ENCODE data around the gene LRP5.
"Not testable (repeated sequence)": the region's sequence is repeated elsewhere in the genome, so short reads cannot be mapped to it uniquely, and the experiment has no call there.

LRP5 gene

GRCh38 chr11:68424981-68425865 lies 112.8 kb downstream of the LRP5 start:
- DNase-seq = no peak

- DNase-seq = no peak
Measured at GRCh38 chr11:68425866-68426380, 113.5 kb downstream of the LRP5 start.

- DNase-seq = no peak
Measured at GRCh38 chr11:68429661-68430060, 117.3 kb downstream of the LRP5 start.

GRCh38 chr11:68430384-68430783 lies 118.0 kb downstream of the LRP5 start:
- DNase-seq = no peak

GRCh38 chr11:68430801-68431200 lies 118.4 kb downstream of the LRP5 start:
- DNase-seq = no peak

GRCh38 chr11:68431984-68432645 lies 119.7 kb downstream of the LRP5 start:
- DNase-seq = no peak

GRCh38 chr11:68432874-68433273 lies 120.5 kb downstream of the LRP5 start:
- no peak for DNase-seq

- no peak for DNase-seq
Measured at GRCh38 chr11:68433541-68433940, 121.2 kb downstream of the LRP5 start.

GRCh38 chr11:68434159-68434558 lies 121.8 kb downstream of the LRP5 start:
- DNase-seq = not testable (repeated sequence)

GRCh38 chr11:68436162-68436888 lies 123.9 kb downstream of the LRP5 start:
- no peak for DNase-seq

GRCh38 chr11:68436985-68437926 lies 124.9 kb downstream of the LRP5 start:
- DNase-seq = no peak

- DNase-seq = no peak
Measured at GRCh38 chr11:68437927-68438657, 125.7 kb downstream of the LRP5 start.

- no peak for DNase-seq
Measured at GRCh38 chr11:68438658-68439259, 126.4 kb downstream of the LRP5 start.

GRCh38 chr11:68439355-68440065 lies 127.1 kb downstream of the LRP5 start:
- DNase-seq = no peak

GRCh38 chr11:68440224-68440623 lies 127.8 kb downstream of the LRP5 start:
- no peak for DNase-seq

- no peak for DNase-seq
Measured at GRCh38 chr11:68441466-68442230, 129.3 kb downstream of the LRP5 start.

- no peak for DNase-seq
Measured at GRCh38 chr11:68442433-68442832, 130.0 kb downstream of the LRP5 start.

GRCh38 chr11:68444566-68444965 lies 132.2 kb downstream of the LRP5 start:
- DNase-seq = no peak

GRCh38 chr11:68445531-68446035 lies 133.2 kb downstream of the LRP5 start:
- no peak for DNase-seq
